Peyer's patch (tissue), 4 donors: ENCODE measurements around the gene PTCD2. TPM values are rescaled to one million over a fixed set of nuclear protein-coding genes. Genes with fewer than 3 reads are reported as not detected.
"Not testable (repeated sequence)": the region's sequence is repeated elsewhere in the genome, so short reads cannot be mapped to it uniquely, and the experiment has no call there.

ENCODE experiments used
- DNase-seq, 3 donors: peaks; one replicate each; pipeline ENCODE4 v3.0.0-alpha.2; 2017 to 2019
- H3K27ac ChIP-seq, 4 donors: fragments of 200-600 bp; sonication (generic); one replicate each; pipeline ENCODE4 v1.5.1; 2016 to 2019
- H3K27me3 ChIP-seq, 2 donors: fragments of 200-600 bp; sonication (generic); one replicate each; pipeline ENCODE4 v1.5.1; 2019
- H3K36me3 ChIP-seq, 3 donors: fragments of 200-600 bp; sonication (generic); one replicate each; pipeline ENCODE4 v1.5.1; 2016 to 2019
- H3K4me1 ChIP-seq, 4 donors: fragments of 200-600 bp; sonication (generic); one replicate each; pipeline ENCODE4 v1.5.1; 2016 to 2019
- H3K4me3 ChIP-seq, 4 donors: fragments of 200-600 bp; sonication (generic); 1 replicate in 3 of 4; 2 replicates in 1 of 4; pipeline ENCODE4 v1.5.1; 2016 to 2019; ENCODE audit warnings: mild to moderate bottlenecking in 1 of 4
- H3K9me3 ChIP-seq, 4 donors: fragments of 200-600 bp; sonication (generic); one replicate each; pipeline ENCODE4 v1.5.1; 2016 to 2019; ENCODE audit warnings: mild to moderate bottlenecking in 1 of 4
- POLR2A ChIP-seq, 2 donors: fragments of 450-650 bp; IDR thresholded peaks; one replicate each; pipeline ENCODE4 v1.5.1; 2017; ENCODE audit warnings: antibody characterized with exemption in 2 of 2, mild to moderate bottlenecking in 2 of 2, moderate library complexity in 2 of 2
- total RNA-seq, 4 donors: library from RNA; depleted of rRNA; stranded (reverse); fragments of >200 nt; gene quantifications; one replicate each; pipeline ENCODE4 v1.1.0, GENCODE V29; 2016
- TF ChIP-seq, protein P1 (sequence below), 6 experiments: fragments of 450-650 bp in 4 of 6; fragments of 200-600 bp in 2 of 6; sonication (generic) in 1 of 6; IDR thresholded peaks; one replicate each; pipeline ENCODE4 v1.5.1; 2017 to 2019; ENCODE audit warnings: antibody characterized with exemption in 6 of 6, mild to moderate bottlenecking in 3 of 6, moderate library complexity in 1 of 6

The PTCD2 gene
- total RNA-seq, 4 donors from 2014 or later: 4.0 to 13.2 (median 8.7) TPM

DNA sequence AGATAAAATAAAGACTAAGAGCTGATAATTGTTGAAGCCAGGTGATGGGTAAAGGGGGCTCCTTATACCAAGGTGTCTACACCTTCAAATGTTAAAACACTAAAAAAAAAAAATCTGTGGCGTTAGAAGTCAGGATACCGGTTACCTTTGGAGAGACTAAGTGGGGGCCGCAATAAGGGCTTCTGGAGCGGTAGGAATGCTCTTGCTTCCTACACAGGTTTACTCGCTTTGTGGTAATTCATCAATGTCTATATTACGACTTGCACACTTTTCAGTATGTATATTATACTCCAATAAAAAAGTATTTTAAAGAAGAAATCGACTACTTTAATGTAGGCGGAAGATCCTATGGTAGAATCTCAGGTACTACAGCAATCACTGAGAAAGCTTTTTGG lies 12.6 kb upstream of the PTCD2 start:
- Histone ChIP-seq H3K36me3 (peaks cover 0 to 22% (median 0%) of the 10 kb centered on the region in 3 donors), H3K27ac (peak overlapping the region; percentile 90 to 96 (median 93))

DNA sequence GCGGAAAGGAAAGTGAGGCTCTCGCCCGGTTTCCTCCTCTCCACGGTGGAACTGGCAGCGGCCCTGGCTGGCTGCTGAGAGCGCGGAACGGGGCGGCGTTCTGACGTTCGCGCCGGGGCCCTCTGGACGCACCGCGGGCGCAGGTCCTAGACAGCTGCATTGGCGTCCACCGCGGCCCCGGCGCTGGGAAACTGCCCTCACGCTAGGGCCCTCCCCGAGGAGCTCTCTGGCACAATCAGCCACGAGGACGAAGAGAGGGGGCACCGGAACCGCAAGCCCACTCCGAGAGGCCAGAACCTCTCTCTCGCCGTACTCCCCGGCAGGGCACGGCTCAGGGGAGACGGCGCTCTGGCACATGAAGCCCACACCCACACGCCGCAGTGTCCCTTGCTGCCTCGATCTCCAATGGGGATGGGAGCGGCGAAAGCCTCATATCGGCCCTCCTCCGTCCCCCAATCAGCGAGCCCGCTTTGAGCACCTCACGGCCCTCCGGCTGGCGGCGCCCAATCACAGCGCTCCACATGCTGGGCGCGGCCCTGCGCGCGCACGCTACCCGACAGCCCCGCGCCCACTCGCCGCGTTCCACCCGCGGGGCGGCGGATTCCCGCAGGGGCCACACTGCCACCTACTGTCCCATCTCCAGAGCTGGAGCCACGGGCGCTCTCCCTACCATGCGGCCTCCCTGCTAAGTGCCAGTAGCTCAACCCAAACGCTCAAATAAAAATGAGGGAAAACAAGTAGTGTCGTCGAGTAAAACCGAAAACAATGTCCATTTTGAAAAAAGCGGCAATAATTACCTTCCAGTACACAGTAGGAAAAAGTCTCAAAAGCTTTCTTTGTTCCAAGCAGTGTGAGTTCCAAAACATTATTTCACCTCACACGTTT lies 12.0 kb upstream of the PTCD2 start:
- Histone ChIP-seq H3K9me3 (no peaks in the 10 kb centered on the region), H3K4me1 (peaks cover 0 to 13% (median 0%) of the 10 kb centered on the region in 4 donors), H3K27me3 (no peaks in the 10 kb centered on the region), H3K36me3 (peaks cover 0 to 27% (median 0%) of the 10 kb centered on the region in 3 donors), H3K27ac (peak overlapping the region; percentile 90 to 96 (median 93)), H3K4me3 (peak overlapping the region; percentile 59 to 86 (median 74))
- peak; percentile 96 to 99 (median 98) for DNase-seq
- TF ChIP-seq, protein P1, sequence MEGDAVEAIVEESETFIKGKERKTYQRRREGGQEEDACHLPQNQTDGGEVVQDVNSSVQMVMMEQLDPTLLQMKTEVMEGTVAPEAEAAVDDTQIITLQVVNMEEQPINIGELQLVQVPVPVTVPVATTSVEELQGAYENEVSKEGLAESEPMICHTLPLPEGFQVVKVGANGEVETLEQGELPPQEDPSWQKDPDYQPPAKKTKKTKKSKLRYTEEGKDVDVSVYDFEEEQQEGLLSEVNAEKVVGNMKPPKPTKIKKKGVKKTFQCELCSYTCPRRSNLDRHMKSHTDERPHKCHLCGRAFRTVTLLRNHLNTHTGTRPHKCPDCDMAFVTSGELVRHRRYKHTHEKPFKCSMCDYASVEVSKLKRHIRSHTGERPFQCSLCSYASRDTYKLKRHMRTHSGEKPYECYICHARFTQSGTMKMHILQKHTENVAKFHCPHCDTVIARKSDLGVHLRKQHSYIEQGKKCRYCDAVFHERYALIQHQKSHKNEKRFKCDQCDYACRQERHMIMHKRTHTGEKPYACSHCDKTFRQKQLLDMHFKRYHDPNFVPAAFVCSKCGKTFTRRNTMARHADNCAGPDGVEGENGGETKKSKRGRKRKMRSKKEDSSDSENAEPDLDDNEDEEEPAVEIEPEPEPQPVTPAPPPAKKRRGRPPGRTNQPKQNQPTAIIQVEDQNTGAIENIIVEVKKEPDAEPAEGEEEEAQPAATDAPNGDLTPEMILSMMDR (IDR thresholded peaks at IDR 0.05): peak; percentile 81 to 94 (median 88)
- TF ChIP-seq POLR2A (IDR thresholded peaks at IDR 0.05): peak; percentile 94 to 97

More for the DNA sequence above, 12.6 kb upstream of the PTCD2 start:
- Histone ChIP-seq H3K9me3 (no peaks in the 10 kb centered on the region), H3K4me3 (peak overlapping the region; percentile 59 to 86 (median 74)), H3K27me3 (no peaks in the 10 kb centered on the region), H3K4me1 (peaks cover 0 to 13% (median 0%) of the 10 kb centered on the region in 4 donors)
- no peak for DNase-seq
- TF ChIP-seq POLR2A (IDR thresholded peaks at IDR 0.05): no peak
- TF ChIP-seq, protein P1 (IDR thresholded peaks at IDR 0.05): no peak

DNA sequence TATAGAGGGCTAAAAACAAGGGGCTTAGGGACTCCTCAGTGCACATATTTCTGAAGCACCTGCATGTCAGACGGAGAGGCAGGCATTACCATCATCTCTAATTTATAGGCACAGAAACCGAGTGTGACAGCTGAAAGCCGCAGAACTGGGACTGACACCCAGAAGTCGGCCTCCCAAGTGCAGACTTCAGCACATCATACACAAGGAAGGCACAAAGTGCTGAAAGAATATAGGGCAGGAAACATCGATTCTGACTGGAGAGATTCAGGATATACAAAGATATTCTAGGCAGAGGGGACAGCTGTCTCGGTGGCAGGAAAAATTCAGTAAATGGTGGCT lies 11.4 kb upstream of the PTCD2 start:
- Histone ChIP-seq H3K9me3 (no peaks in the 10 kb centered on the region), H3K27ac (peak overlapping the region; percentile 37 to 96 (median 92)), H3K4me1 (peaks cover 0 to 13% (median 0%) of the 10 kb centered on the region in 4 donors), H3K36me3 (peaks cover 0 to 27% (median 0%) of the 10 kb centered on the region in 3 donors), H3K27me3 (no peaks in the 10 kb centered on the region), H3K4me3 (no peak overlapping the region)
- no peak for TF ChIP-seq POLR2A (IDR thresholded peaks at IDR 0.05)
- TF ChIP-seq, protein P1 (IDR thresholded peaks at IDR 0.05): no peak
- DNase-seq: no peak

DNA sequence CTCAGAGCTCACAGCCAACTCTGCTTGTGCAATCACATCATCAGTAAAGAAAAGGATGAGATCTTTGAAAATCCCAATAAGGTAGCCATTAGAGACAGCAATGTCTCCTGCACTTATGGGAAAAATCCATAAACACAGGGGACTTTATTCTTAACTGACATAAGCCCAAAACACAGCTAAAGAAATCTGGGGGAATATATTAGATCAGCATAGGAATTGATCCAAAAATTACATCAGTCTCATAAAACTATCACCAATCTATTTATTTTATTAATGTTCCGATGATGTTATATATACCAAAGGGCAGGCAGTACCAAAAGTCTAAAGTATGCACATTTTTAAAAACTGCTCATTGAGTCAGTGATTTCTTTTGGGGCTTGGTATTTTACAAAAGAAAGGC lies 7.0 kb upstream of the PTCD2 start:
- no peak for TF ChIP-seq POLR2A (IDR thresholded peaks at IDR 0.05)
- TF ChIP-seq, protein P1 (IDR thresholded peaks at IDR 0.05): no peak
- Histone ChIP-seq H3K4me1 (peaks cover 0 to 5% (median 0%) of the 10 kb centered on the region in 4 donors), H3K36me3 (peaks cover 0 to 27% (median 0%) of the 10 kb centered on the region in 3 donors), H3K27me3 (no peaks in the 10 kb centered on the region), H3K4me3 (no peak overlapping the region), H3K9me3 (no peaks in the 10 kb centered on the region), H3K27ac (no peak overlapping the region)
- no peak for DNase-seq

DNA sequence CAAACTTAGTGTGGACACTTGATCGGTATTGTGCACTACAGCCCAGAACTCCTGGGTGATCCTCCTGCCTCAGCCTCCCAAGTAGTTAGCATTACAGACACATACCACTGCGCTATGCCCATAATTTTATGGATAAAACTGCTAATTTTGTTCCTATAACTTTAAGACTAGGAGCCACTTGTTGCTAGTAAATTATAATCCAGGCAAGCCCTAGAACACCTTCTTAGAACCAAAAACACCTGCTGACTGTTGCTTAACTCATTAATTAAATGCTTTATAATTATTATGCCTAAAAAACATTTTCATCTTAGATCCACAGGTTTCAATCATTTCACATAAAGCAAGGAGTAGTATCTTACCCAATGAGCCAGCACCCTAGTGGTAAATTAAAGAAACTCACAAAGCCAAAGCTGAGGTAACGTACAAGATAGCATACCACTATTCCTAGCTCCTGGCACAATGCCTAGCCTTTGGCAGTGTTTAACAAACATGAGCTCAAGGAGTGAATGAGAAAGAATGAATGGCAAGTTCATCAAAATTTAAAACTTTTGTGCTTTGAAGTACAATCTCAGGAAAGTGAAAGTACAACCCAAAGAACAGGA lies 5.5 kb upstream of the PTCD2 start:
- H3K36me3 ChIP-seq: peaks cover 0 to 26% (median 0%) of the 10 kb centered on the region in 3 donors
- TF ChIP-seq, protein P1 (IDR thresholded peaks at IDR 0.05): peak in 1 of 6 experiments; percentile 3
- no peak for TF ChIP-seq POLR2A (IDR thresholded peaks at IDR 0.05)
- no peaks in the 10 kb centered on the region for H3K9me3 ChIP-seq
- H3K27me3 ChIP-seq: no peaks in the 10 kb centered on the region
- peaks cover 0 to 6% (median 1%) of the 10 kb centered on the region in 4 donors for H3K4me1 ChIP-seq
- no peak overlapping the region for H3K4me3 ChIP-seq
- no peak for DNase-seq
- no peak overlapping the region for H3K27ac ChIP-seq

DNA sequence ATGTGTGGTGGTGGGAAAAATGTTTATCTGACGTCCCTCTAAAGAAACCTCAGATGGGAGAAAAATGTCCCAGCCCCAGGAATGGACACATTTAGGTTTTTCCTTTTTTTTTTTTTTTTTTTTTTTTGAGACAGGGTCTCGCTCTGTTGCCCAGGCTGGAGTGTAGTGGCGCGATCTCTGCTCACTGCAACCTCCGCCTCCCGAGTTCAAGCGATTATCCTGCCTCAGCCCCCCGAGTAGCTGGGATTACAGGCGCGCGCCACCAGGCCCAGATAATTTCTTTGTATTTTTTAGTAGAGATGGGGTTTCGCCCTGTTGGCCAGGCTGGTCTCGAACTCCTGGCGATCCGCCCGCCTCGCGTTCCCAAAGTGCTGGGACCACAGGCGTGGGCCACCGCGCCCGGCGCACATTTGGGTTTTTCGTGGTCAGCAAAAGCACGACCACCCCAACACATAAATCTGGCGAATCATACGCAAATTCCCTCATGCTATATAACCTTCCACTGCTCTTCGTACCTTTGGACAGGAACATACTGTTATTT lies 668 bp upstream of the PTCD2 start:
- Histone ChIP-seq H3K4me3 (peak overlapping the region; percentile 63 to 86 (median 74)), H3K4me1 (peaks cover 0 to 15% (median 3%) of the 10 kb centered on the region in 4 donors), H3K27ac (peak overlapping the region; percentile 55 to 83 (median 66))
- DNase-seq: peak in 2 of 3 donors; percentile 50 to 56
- not testable (repeated sequence) for H3K9me3 ChIP-seq, H3K27me3 ChIP-seq, H3K36me3 ChIP-seq
